OCI-LY7 (cell line): ENCODE measurements around the gene CA10. TPM values are rescaled to one million over a fixed set of nuclear protein-coding genes. Genes with fewer than 3 reads are reported as not detected.

Experiments
- BruUV-seq: library from RNA; stranded (reverse); fragments of 400-500 nt; replicated peaks from 2 replicates; lab custom pipeline; 2021; lab: Mats Ljungman, UMichigan
- CTCF ChIA-PET: fragments of 300-600 bp; sonication (Branson Sonifier 250); formaldehyde crosslinking; loops from one replicate; lab custom pipeline; 2022; ENCODE audit warnings: antibody characterized with exemption; ENCODE audit not compliant: unreplicated experiment; lab: Charles Lee
- POLR2A ChIA-PET: fragments of 300-600 bp; sonication (Branson Sonifier 250); formaldehyde crosslinking; loops from one replicate; lab custom pipeline; 2022; ENCODE audit warnings: antibody characterized with exemption; lab: Charles Lee
- DNase-seq: peaks from one replicate; pipeline ENCODE4 v3.0.0-alpha.2; 2015; ENCODE audit warnings: low spot score
- H2AFZ ChIP-seq: fragments of 200-600 bp; sonication (generic), shearing (Covaris generic); 2 replicates; pipeline ENCODE4 v1.6.1; 2014; ENCODE audit warnings: mild to moderate bottlenecking, antibody characterized with exemption, low read length, moderate library complexity
- H3K27ac ChIP-seq: fragments of 200-600 bp; sonication (generic); 2 replicates; pipeline ENCODE4 v1.5.1; 2014; ENCODE audit warnings: mixed run types, low read depth, mild to moderate bottlenecking, moderate library complexity, low read length, inconsistent platforms; ENCODE audit not compliant: poor library complexity, severe bottlenecking
- H3K36me3 ChIP-seq: fragments of 200-600 bp; sonication (generic); 2 replicates; pipeline ENCODE4 v1.6.1; 2014; ENCODE audit warnings: mild to moderate bottlenecking, antibody characterized with exemption, low read length, moderate library complexity, mixed read lengths; ENCODE audit not compliant: insufficient read depth
- H3K4me1 ChIP-seq: fragments of 200-600 bp; sonication (generic); 2 replicates; pipeline ENCODE4 v1.5.1; 2014; ENCODE audit warnings: mild to moderate bottlenecking, low read length; ENCODE audit not compliant: insufficient read depth, poor library complexity, severe bottlenecking
- H3K4me2 ChIP-seq: fragments of 200-600 bp; sonication (generic); 2 replicates; pipeline ENCODE4 v1.6.1; 2014; ENCODE audit warnings: mild to moderate bottlenecking, low read length
- H3K4me3 ChIP-seq: fragments of 200-600 bp; sonication (generic); 2 replicates; pipeline ENCODE4 v1.5.1; 2014; ENCODE audit warnings: mild to moderate bottlenecking, low read depth, low read length; ENCODE audit not compliant: poor library complexity, severe bottlenecking
- H3K79me2 ChIP-seq: fragments of 200-600 bp; sonication (generic); 2 replicates; pipeline ENCODE4 v1.6.1; 2016; ENCODE audit warnings: low read depth, mild to moderate bottlenecking, low read length, moderate library complexity, mixed read lengths; ENCODE audit not compliant: insufficient read depth
- H3K9me2 ChIP-seq: fragments of 200-600 bp; sonication (generic); 2 replicates; pipeline ENCODE4 v1.6.1; 2016; ENCODE audit warnings: mild to moderate bottlenecking, low read length, mixed read lengths; ENCODE audit not compliant: insufficient read depth
- H3K9me3 ChIP-seq: fragments of 200-600 bp; sonication (generic); 2 replicates; pipeline ENCODE4 v1.6.1; 2014; ENCODE audit warnings: mild to moderate bottlenecking, mixed run types, low read length, mixed read lengths
- H4K20me1 ChIP-seq: fragments of 200-600 bp; sonication (generic); 2 replicates; pipeline ENCODE4 v1.6.1; 2014; ENCODE audit warnings: mild to moderate bottlenecking, antibody characterized with exemption, low read length, moderate library complexity, mixed read lengths; ENCODE audit not compliant: insufficient read depth
- CTCF ChIP-seq: fragments of 200-600 bp; sonication (generic); conservative IDR thresholded peaks from 2 replicates; pipeline ENCODE4 v1.5.1; 2014; ENCODE audit warnings: mild to moderate bottlenecking, antibody characterized with exemption, low read length, moderate library complexity, mixed read lengths
- EZH2phosphoT487 ChIP-seq: fragments of 200-600 bp; sonication (generic); IDR thresholded peaks from 2 replicates; pipeline ENCODE4 v1.6.1; 2018; ENCODE audit warnings: low read depth, borderline replicate concordance, mild to moderate bottlenecking, mixed run types, antibody characterized with exemption, low read length, moderate library complexity, mixed read lengths
- intact Hi-C: fragments of 100-400 bp; cut with micrococcal nuclease; formaldehyde crosslinking; loops from one replicate; pipeline ENCODE4 v1.10.0; 2022; ENCODE audit not compliant: unreplicated experiment
- total RNA-seq, 2 experiments: library from RNA; depleted of rRNA in 1 of 2; stranded (reverse); fragments of >200 nt in 1 of 2; shearing (Covaris generic) in 1 of 2; gene quantifications; 2 replicates each; pipeline ENCODE4 v1.2.3, GENCODE V29; 2014 to 2022

Gene CA10
- total RNA-seq, 2 experiments from 2014 or later = not detected

GRCh38 chr17:51848451-51848850 is 310.1 kb downstream of the CA10 start:
- DNase-seq = no peak
- Histone ChIP-seq H3K79me2 (no peaks in the 10 kb centered on the region), H3K4me3 (no peak overlapping the region), H3K9me3 (no peaks in the 10 kb centered on the region), H3K36me3 (no peaks in the 10 kb centered on the region), H3K4me1 (no peaks in the 10 kb centered on the region), H2AFZ (no peak overlapping the region), H3K27ac (no peak overlapping the region), H3K4me2 (no peak overlapping the region), H3K9me2 (no peaks in the 10 kb centered on the region), H4K20me1 (no peaks in the 10 kb centered on the region)
- ChIA-PET CTCF (no interaction called here), POLR2A (interaction anchor here (0.9 kb wide), 1 partner anchor 13 kb away, joined by 3 read pairs; no protein-coding TSS in a partner anchor)
- intact Hi-C loops = no loop called here
- no TSS peak for BruUV-seq
- TF ChIP-seq EZH2phosphoT487 (no peak), CTCF (no peak)

DNA sequence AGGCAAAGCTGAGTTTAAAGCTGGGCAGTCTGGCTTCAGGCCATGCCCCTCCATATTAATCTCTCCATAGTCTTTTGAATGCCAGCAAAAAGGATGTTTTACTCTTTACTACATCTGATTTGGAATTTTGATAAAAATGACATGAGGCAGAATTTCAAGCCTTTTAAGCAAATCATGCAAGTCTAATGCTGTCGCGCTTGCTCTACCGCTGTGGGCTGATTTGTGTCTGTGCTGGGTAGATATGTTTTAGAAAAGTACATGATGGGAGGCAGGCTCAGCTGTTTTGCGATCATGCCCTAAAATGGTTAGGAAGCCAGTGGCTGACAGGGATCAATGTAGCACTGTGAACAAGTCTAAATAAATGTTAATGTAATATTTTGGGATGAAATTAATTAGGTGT is 311.9 kb downstream of the CA10 start:
- POLR2A ChIA-PET = no interaction called here
- intact Hi-C loops = no loop called here
- Histone ChIP-seq H3K9me2 (no peaks in the 10 kb centered on the region), H3K4me2 (no peak overlapping the region), H3K79me2 (no peaks in the 10 kb centered on the region), H2AFZ (no peak overlapping the region), H3K36me3 (no peaks in the 10 kb centered on the region), H3K9me3 (no peaks in the 10 kb centered on the region), H4K20me1 (no peaks in the 10 kb centered on the region), H3K4me3 (no peak overlapping the region), H3K27ac (no peak overlapping the region), H3K4me1 (no peaks in the 10 kb centered on the region)
- CTCF ChIA-PET = no interaction called here
- TF ChIP-seq CTCF = no peak
- TF ChIP-seq EZH2phosphoT487 = no peak
- no TSS peak for BruUV-seq
- no peak for DNase-seq

DNA sequence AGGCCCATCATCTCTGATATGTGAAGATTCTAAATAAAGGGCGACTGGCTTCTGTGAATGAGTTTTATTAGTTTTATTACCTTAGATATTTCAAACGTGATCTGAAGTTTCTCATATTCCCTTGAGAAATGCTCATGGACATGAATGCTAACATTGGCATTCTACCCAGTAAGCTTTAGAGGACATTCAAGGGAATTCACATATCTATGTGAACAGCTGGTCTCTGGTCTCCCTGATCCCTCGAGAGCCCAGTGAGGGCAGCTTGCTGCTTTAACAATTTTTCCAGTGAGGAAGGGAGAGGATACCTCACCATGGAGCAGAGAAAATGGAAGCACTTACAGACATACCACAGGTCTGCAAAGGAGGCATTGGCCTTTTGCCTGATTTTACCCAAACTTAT is 312.7 kb downstream of the CA10 start:
- Histone ChIP-seq H3K4me3 (no peak overlapping the region), H3K9me3 (no peaks in the 10 kb centered on the region), H3K4me1 (no peaks in the 10 kb centered on the region), H3K79me2 (no peaks in the 10 kb centered on the region), H3K9me2 (no peaks in the 10 kb centered on the region), H4K20me1 (no peaks in the 10 kb centered on the region), H3K36me3 (no peaks in the 10 kb centered on the region), H3K27ac (no peak overlapping the region), H3K4me2 (no peak overlapping the region), H2AFZ (no peak overlapping the region)
- TF ChIP-seq CTCF = no peak
- no peak for TF ChIP-seq EZH2phosphoT487
- intact Hi-C loops = no loop called here
- no peak for DNase-seq
- CTCF ChIA-PET = no interaction called here
- BruUV-seq = no TSS peak
- POLR2A ChIA-PET = no interaction called here
